SK-N-MC (cell line): ENCODE data around the gene DTWD1.

Experiments
- DNase-seq: peaks from one replicate; pipeline ENCODE4 v3.0.0-alpha.2; 2011; ENCODE audit warnings: low read depth, low spot score
- H3K27ac ChIP-seq: fragments of 200-600 bp; sonication (generic); 2 replicates; pipeline ENCODE4 v1.5.1; 2016; ENCODE audit warnings: mixed run types
- H3K36me3 ChIP-seq: fragments of 200-600 bp; sonication (generic); 2 replicates; pipeline ENCODE4 v1.6.1; 2017; ENCODE audit warnings: antibody characterized with exemption, low read length, mixed read lengths; ENCODE audit not compliant: insufficient read depth
- H3K4me3 ChIP-seq: fragments of 200-600 bp; sonication (generic); 2 replicates; pipeline ENCODE4 v1.5.1; 2016
- H3K9ac ChIP-seq: fragments of 200-600 bp; sonication (generic); 2 replicates; pipeline ENCODE4 v1.8.0; 2017; ENCODE audit warnings: mixed run types, mixed read lengths; ENCODE audit not compliant: insufficient read length
- H3K9me3 ChIP-seq: fragments of 200-600 bp; sonication (generic); 2 replicates; pipeline ENCODE4 v1.6.1; 2017; ENCODE audit warnings: low read depth, mild to moderate bottlenecking, antibody characterized with exemption, low read length, moderate library complexity, mixed read lengths
- EZH2 ChIP-seq: fragments of 200-600 bp; sonication (generic); IDR thresholded peaks from one replicate; pipeline ENCODE4 v1.6.1; 2017; ENCODE audit warnings: antibody characterized with exemption
- FOXP2 ChIP-seq: optimal IDR thresholded peaks from 2 replicates; pipeline ENCODE3; 2011; ENCODE audit warnings: mild to moderate bottlenecking, moderate library complexity; ENCODE audit not compliant: insufficient read depth; ENCODE audit errors: extremely low read length, control extremely low read depth
- POLR2AphosphoS5 ChIP-seq: IDR thresholded peaks from 2 replicates; pipeline ENCODE4 v1.6.1; 2012; ENCODE audit warnings: mild to moderate bottlenecking, low read depth, low read length, borderline replicate concordance

Gene DTWD1

DNA sequence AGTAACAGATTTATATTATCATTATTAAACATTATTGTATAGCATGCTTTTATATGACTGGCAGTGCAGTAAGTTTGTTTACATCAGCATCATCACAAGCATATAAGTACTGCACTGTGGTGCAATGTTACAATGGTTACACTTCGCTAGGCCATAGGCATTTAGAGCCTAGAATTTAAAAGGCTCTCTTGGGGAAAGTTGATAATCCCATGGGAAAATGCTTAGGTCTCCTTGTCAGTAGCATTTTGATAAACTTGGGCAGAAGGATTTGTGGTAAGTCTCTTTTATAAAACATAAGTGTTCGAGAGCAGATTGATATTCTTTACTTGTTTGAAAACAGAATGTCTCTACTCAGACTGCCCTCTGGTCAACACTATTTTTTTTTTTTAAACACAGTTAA, 7.5 kb downstream of the DTWD1 start:
- TF ChIP-seq EZH2 (no peak), POLR2AphosphoS5 (no peak), FOXP2 (no peak)

DNA sequence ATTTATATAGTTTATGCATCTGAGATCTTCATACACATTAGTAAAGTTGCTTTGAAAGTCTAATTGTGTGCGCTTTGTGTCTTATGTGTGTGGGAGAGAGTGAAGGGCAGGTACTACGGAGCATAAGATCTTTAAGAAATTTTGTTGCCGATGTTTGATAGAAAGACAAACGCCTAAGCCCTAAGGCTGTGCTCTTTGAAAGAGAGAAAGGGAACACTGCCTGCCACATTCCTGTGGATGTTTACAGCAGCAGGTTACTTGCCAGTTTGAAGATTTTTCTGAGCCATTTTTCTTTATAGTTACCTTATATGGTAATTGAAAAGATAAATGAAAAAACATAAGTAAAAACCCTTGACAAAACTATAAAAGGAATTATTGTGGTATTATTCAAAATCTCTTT, 17.0 kb downstream of the DTWD1 start:
- Histone ChIP-seq H3K9me3 (no peaks in the 10 kb centered on the region), H3K36me3 (no peaks in the 10 kb centered on the region; the same call in 1 of the 2 replicates), H3K9ac (no peak overlapping the region), H3K27ac (no peak overlapping the region), H3K4me3 (no peak overlapping the region)
- TF ChIP-seq FOXP2 (no peak), POLR2AphosphoS5 (no peak), EZH2 (no peak)
- no peak for DNase-seq

More for the DNA sequence above, 7.5 kb downstream of the DTWD1 start:
- no peak overlapping the region for H3K4me3 ChIP-seq
- peaks cover 24% of the 10 kb centered on the region for H3K36me3 ChIP-seq
- DNase-seq = no peak
- no peak overlapping the region for H3K27ac ChIP-seq
- no peak overlapping the region for H3K9ac ChIP-seq
- H3K9me3 ChIP-seq = no peaks in the 10 kb centered on the region; the same call in 1 of the 2 replicates

DNA sequence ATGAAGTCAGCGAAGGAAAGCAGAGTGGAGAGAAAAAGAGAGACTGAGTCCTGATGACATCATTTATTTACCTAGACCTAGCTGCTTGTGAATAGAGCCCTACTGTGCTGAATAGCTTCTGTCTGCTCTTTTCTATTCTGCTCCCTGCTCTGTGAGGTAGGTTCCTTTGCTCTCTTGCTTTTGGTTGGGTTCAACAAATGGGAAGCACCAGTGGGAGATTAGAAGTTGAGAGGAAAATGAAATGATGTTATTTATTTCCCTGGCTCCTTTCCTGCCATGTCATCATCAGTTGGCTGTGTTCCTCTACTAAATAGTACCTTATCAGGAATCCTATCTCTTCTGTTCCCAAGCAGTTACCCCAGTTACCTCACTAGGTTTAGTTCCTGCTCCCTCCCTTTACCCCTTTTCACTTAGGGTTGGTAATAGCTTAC, 23.5 kb downstream of the DTWD1 start:
- H3K36me3 ChIP-seq = no peaks in the 10 kb centered on the region
- no peak overlapping the region for H3K9ac ChIP-seq
- H3K27ac ChIP-seq = no peak overlapping the region
- TF ChIP-seq POLR2AphosphoS5 (no peak), FOXP2 (no peak), EZH2 (no peak)
- no peak overlapping the region for H3K4me3 ChIP-seq
- no peaks in the 10 kb centered on the region for H3K9me3 ChIP-seq
- no peak for DNase-seq

DNA sequence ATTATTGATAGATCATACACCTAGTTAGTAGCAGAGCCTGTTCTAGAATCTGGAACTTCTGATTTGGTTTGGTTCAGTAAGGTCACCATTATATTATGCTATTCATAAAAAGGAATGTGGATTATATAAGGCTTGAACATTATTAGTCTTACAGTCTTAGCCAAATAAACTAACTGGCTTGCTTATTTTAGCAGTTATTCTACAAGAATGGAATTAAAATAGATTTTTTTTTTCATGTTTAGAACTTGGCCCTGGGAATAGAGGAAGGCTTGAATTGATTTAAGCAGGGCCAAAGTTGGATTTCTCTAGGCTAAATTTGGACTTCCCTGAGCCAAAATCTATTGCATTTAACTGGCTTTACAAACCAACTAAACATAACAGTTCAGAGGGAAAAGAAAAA, 24.4 kb downstream of the DTWD1 start:
- Histone ChIP-seq H3K36me3 (no peaks in the 10 kb centered on the region), H3K4me3 (no peak overlapping the region), H3K9ac (no peak overlapping the region), H3K27ac (no peak overlapping the region), H3K9me3 (no peaks in the 10 kb centered on the region)
- TF ChIP-seq FOXP2 (no peak), POLR2AphosphoS5 (no peak), EZH2 (no peak)
- DNase-seq = no peak

DNA sequence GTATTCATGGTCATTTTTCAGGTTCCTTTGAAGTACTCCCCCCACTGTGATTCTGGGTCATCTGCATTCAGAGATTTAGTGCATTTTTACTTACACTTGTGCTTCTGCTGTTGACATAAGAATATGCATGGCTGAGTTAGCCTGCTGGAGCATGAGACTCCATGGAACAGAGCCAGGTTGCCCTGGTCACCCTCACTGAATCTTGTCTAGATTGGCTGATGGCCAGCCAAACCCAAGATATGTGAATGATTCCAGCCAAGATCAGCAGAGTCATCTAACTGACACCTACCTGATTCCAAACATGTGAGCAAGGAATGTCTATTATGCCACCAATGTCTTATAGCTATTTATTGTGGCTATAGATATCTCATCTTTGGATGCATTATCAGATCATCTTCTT, 25.1 kb downstream of the DTWD1 start:
- Histone ChIP-seq H3K9me3 (no peaks in the 10 kb centered on the region), H3K27ac (no peak overlapping the region), H3K36me3 (no peaks in the 10 kb centered on the region), H3K4me3 (no peak overlapping the region), H3K9ac (no peak overlapping the region)
- no peak for DNase-seq
- TF ChIP-seq POLR2AphosphoS5 (no peak), FOXP2 (no peak), EZH2 (no peak)

DNA sequence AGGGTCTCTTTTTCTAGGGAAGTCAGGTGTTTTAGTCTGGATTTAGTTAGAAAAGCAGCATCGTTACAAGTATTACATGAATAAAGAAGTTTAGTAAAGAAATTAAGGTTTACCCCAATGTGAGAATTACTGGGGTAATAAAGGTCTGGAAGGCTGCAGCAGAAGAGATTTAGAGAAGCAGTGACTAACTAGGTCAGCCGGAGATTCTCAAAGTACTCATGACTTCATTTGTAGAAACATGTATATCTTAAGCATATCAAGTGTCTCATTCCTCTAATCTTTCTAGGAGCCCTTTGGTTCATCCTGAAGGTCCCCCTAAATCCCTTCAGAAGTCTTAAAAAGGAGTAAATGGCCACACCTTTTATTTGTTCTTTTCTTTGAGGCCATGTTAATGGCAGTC, 26.0 kb downstream of the DTWD1 start:
- no peaks in the 10 kb centered on the region for H3K36me3 ChIP-seq
- no peak overlapping the region for H3K9ac ChIP-seq
- no peaks in the 10 kb centered on the region for H3K9me3 ChIP-seq
- DNase-seq = no peak
- TF ChIP-seq POLR2AphosphoS5 (no peak), EZH2 (no peak), FOXP2 (no peak)
- H3K4me3 ChIP-seq = no peak overlapping the region
- no peak overlapping the region for H3K27ac ChIP-seq

DNA sequence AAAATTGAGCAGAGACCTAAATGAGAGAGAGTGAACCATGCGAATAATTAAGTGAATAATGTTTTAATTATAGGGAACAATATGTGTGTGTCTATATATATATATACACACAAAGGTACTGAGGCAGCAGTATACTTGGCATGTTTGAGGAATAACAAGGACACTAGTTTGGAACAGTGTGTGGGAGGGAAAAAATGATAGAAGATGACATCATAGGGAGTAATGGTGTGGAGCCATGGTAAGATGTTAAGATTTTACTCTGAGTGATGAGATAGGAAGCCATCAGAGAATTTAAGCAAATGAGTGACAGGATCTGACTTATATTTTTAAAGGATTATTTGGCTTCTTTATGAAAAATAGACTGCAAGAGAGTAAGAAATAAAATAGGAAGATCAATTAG, 29.1 kb downstream of the DTWD1 start:
- Histone ChIP-seq H3K9ac (no peak overlapping the region), H3K36me3 (no peaks in the 10 kb centered on the region), H3K4me3 (no peak overlapping the region), H3K27ac (no peak overlapping the region), H3K9me3 (no peaks in the 10 kb centered on the region)
- no peak for DNase-seq
- TF ChIP-seq EZH2 (no peak), POLR2AphosphoS5 (no peak), FOXP2 (no peak)

GRCh38 chr15:49650676-49651075, 29.8 kb downstream of the DTWD1 start:
- no peak overlapping the region for H3K27ac ChIP-seq
- no peak for TF ChIP-seq POLR2AphosphoS5
- TF ChIP-seq EZH2 = no peak
- TF ChIP-seq FOXP2 = no peak
- no peak for DNase-seq
- H3K9me3 ChIP-seq = no peaks in the 10 kb centered on the region
- no peak overlapping the region for H3K9ac ChIP-seq
- no peak overlapping the region for H3K4me3 ChIP-seq
- no peaks in the 10 kb centered on the region for H3K36me3 ChIP-seq

DNA sequence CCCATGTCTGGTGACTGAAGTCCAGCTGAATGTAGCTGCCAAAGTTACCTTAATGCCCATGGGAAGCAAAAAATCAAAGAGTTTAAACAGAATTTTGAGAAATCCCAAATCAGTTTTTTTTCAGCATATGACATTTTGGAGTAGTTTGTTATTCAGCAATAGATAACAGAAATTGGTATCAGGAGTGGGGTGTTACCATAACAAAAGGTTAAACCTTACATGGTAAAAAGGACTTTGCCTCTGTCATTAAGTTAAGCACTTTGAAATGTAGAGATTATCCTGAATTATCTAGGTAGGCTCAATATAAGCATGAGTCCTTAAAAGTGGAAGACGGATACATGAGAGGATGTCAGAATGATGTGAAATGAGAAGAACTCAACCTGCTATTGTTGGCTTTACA, 32.1 kb downstream of the DTWD1 start:
- H3K9ac ChIP-seq = no peak overlapping the region
- H3K9me3 ChIP-seq = no peaks in the 10 kb centered on the region
- H3K27ac ChIP-seq = no peak overlapping the region
- H3K4me3 ChIP-seq = no peak overlapping the region
- no peak for DNase-seq
- TF ChIP-seq FOXP2 (no peak), POLR2AphosphoS5 (no peak), EZH2 (no peak)
- no peaks in the 10 kb centered on the region for H3K36me3 ChIP-seq
